Measurements from ENCODE around the gene EFCAB11. TPM values are rescaled to one million over a fixed set of nuclear protein-coding genes. Genes with fewer than 3 reads are reported as not detected.

The EFCAB11 gene
- total RNA-seq, 5 donors from 2014 or later (not counting 1 experiment from before 2014, with no cell fraction given), result 1.1 to 2.4 (median 1.5) TPM

GRCh38 chr14:89959853-89960445 is 5.4 kb upstream of the EFCAB11 start:
- H3K4me1 ChIP-seq (ENCODE audit: control insufficient read depth in 1 of 2, extremely low read depth in 1 of 2, insufficient read depth in 2 of 2, low read length in 2 of 2), result peaks cover 24 to 31% of the 10 kb centered on the region in 2 experiments
- Mint-ChIP-seq H3K27ac (peak overlapping the region; percentile 81 to 83), H3K36me3 (peaks cover 48% of the 10 kb centered on the region), H3K4me1 (peaks cover 67 to 73% (median 70%) of the 10 kb centered on the region in 3 donors), H3K9me3 (no peaks in the 10 kb centered on the region), H3K27me3 (no peaks in the 10 kb centered on the region), H3K4me3 (peak overlapping the region in 2 of 3 donors; percentile 28 to 63)
- peak in 1 of 4 experiments; percentile 19 for ATAC-seq (replicated peaks in 1 of 4)
- peaks cover 5 to 29% of the 10 kb centered on the region in 2 donors for H3K36me3 ChIP-seq (ENCODE audit: control insufficient read depth in 2 of 2, extremely low read depth in 1 of 2, insufficient read depth in 1 of 2, low read length in 1 of 2)
- POLR2A ChIA-PET, result interaction anchor here in 1 of 2 donors (1.0 kb wide), 1 partner anchor 21 kb away, joined by 3 read pairs; no protein-coding TSS in a partner anchor
- no CpG with 5 or more reads among the region's 3 CpGs for WGBS (ENCODE audit: insufficient coverage)
- no peaks in the 10 kb centered on the region for H3K27me3 ChIP-seq (replicated peaks in 1 of 2; ENCODE audit: control insufficient read depth in 2 of 2, extremely low read depth in 1 of 2, insufficient read depth in 2 of 2, low read length in 1 of 2)
- H3K9me3 ChIP-seq, result no peaks in the 10 kb centered on the region
- CTCF ChIA-PET, result interaction anchor here in 1 of 2 donors (0.6 to 1.6 kb wide), 2 partner anchors 12 to 324 kb away, joined by 3 to 8 read pairs; no protein-coding TSS in a partner anchor
- DNase-seq, result peak in 1 of 35 experiments; percentile 48
- H3K4me3 ChIP-seq (ENCODE audit: control insufficient read depth in 1 of 2, extremely low read depth in 1 of 2, low read length in 1 of 2), result no peak overlapping the region
- H3K27ac ChIP-seq (ENCODE audit: low read length), result peak overlapping the region; percentile 40

GRCh38 chr14:89958966-89959365 is 4.4 kb upstream of the EFCAB11 start:
- ChIA-PET POLR2A (interaction anchor here in 1 of 2 donors (0.6 kb wide), 1 partner anchor 63 kb away, joined by 3 read pairs; no protein-coding TSS in a partner anchor), CTCF (interaction anchor here in 1 of 2 donors (1.6 kb wide), 1 partner anchor 13 kb away, joined by 8 read pairs; no protein-coding TSS in a partner anchor)
- peaks cover 5 to 22% of the 10 kb centered on the region in 2 donors for H3K36me3 ChIP-seq (ENCODE audit: control insufficient read depth in 2 of 2, extremely low read depth in 1 of 2, insufficient read depth in 1 of 2, low read length in 1 of 2)
- no CpG with 5 or more reads among the region's 1 CpG for WGBS (ENCODE audit: insufficient coverage)
- H3K4me3 ChIP-seq (ENCODE audit: control insufficient read depth in 1 of 2, extremely low read depth in 1 of 2, low read length in 1 of 2), result no peak overlapping the region
- no peaks in the 10 kb centered on the region for H3K27me3 ChIP-seq (replicated peaks in 1 of 2; ENCODE audit: control insufficient read depth in 2 of 2, extremely low read depth in 1 of 2, insufficient read depth in 2 of 2, low read length in 1 of 2)
- no peak overlapping the region for H3K27ac ChIP-seq (ENCODE audit: low read length)
- H3K9me3 ChIP-seq, result no peaks in the 10 kb centered on the region
- H3K4me1 Mint-ChIP-seq, result peaks cover 73 to 77% (median 74%) of the 10 kb centered on the region in 3 donors
- no peaks in the 10 kb centered on the region for H3K9me3 Mint-ChIP-seq
- H3K27ac Mint-ChIP-seq, result peak overlapping the region in 1 of 2 donors; percentile 55
- ATAC-seq (replicated peaks in 1 of 4) (no peak), DNase-seq (no peak)
- H3K4me1 ChIP-seq (ENCODE audit: control insufficient read depth in 1 of 2, extremely low read depth in 1 of 2, insufficient read depth in 2 of 2, low read length in 2 of 2), result peaks cover 31 to 36% of the 10 kb centered on the region in 2 experiments
- H3K27me3 Mint-ChIP-seq, result no peaks in the 10 kb centered on the region
- H3K4me3 Mint-ChIP-seq, result peak overlapping the region in 1 of 3 donors; percentile 2
- H3K36me3 Mint-ChIP-seq, result peaks cover 41% of the 10 kb centered on the region

- H3K27ac Mint-ChIP-seq, result no peak overlapping the region
These were observed 3.3 kb upstream of the EFCAB11 start for GRCh38 chr14:89957791-89958190.

GRCh38 chr14:89957376-89957775 is 2.8 kb upstream of the EFCAB11 start:
- Mint-ChIP-seq H3K4me3 (peak overlapping the region; percentile 85 to 94 (median 92)), H3K4me1 (peaks cover 66 to 70% (median 70%) of the 10 kb centered on the region in 3 donors), H3K27me3 (no peaks in the 10 kb centered on the region), H3K36me3 (peaks cover 25% of the 10 kb centered on the region), H3K9me3 (no peaks in the 10 kb centered on the region), H3K27ac (peak overlapping the region; percentile 96 to 97)
- no peak for ATAC-seq (replicated peaks in 1 of 4)
- Histone ChIP-seq H3K27ac (ENCODE audit: low read length) (peak overlapping the region; percentile 99), H3K4me3 (ENCODE audit: control insufficient read depth in 1 of 2, extremely low read depth in 1 of 2, low read length in 1 of 2) (no peak overlapping the region), H3K9me3 (no peaks in the 10 kb centered on the region), H3K36me3 (ENCODE audit: control insufficient read depth in 2 of 2, extremely low read depth in 1 of 2, insufficient read depth in 1 of 2, low read length in 1 of 2) (peaks cover 3 to 8% of the 10 kb centered on the region in 2 donors), H3K27me3 (replicated peaks in 1 of 2; ENCODE audit: control insufficient read depth in 2 of 2, extremely low read depth in 1 of 2, insufficient read depth in 2 of 2, low read length in 1 of 2) (no peaks in the 10 kb centered on the region), H3K4me1 (ENCODE audit: control insufficient read depth in 1 of 2, extremely low read depth in 1 of 2, insufficient read depth in 2 of 2, low read length in 2 of 2) (peaks cover 32 to 36% of the 10 kb centered on the region in 2 experiments)
- no CpG with 5 or more reads among the region's 1 CpG for WGBS (ENCODE audit: insufficient coverage)
- CTCF ChIA-PET, result interaction anchor here in 1 of 2 donors (0.7 to 2.7 kb wide), 2 partner anchors 16 to 237 kb away, joined by 3 to 9 read pairs; no protein-coding TSS in a partner anchor
- POLR2A ChIA-PET, result interaction anchor here (0.6 to 0.7 kb wide), 2 partner anchors 157 to 325 kb away, joined by 3 to 4 read pairs; no protein-coding TSS in a partner anchor
- DNase-seq, result no peak

More at GRCh38 chr14:89957791-89958190, 3.3 kb upstream of the EFCAB11 start:
- peaks cover 29% of the 10 kb centered on the region for H3K36me3 Mint-ChIP-seq
- WGBS (ENCODE audit: insufficient coverage), result 96% methylated on average over 5 of the region's 8 CpGs
- H3K27me3 Mint-ChIP-seq, result no peaks in the 10 kb centered on the region
- POLR2A ChIA-PET, result interaction anchor here (0.6 to 0.7 kb wide), 2 partner anchors 157 to 325 kb away, joined by 3 to 4 read pairs; no protein-coding TSS in a partner anchor
- H3K27me3 ChIP-seq (replicated peaks in 1 of 2; ENCODE audit: control insufficient read depth in 2 of 2, extremely low read depth in 1 of 2, insufficient read depth in 2 of 2, low read length in 1 of 2), result no peaks in the 10 kb centered on the region
- ATAC-seq (replicated peaks in 1 of 4), result no peak
- H3K4me1 Mint-ChIP-seq, result peaks cover 66 to 74% (median 70%) of the 10 kb centered on the region in 3 donors
- H3K36me3 ChIP-seq (ENCODE audit: control insufficient read depth in 2 of 2, extremely low read depth in 1 of 2, insufficient read depth in 1 of 2, low read length in 1 of 2), result peaks cover 5 to 10% of the 10 kb centered on the region in 2 donors
- no peak overlapping the region for H3K27ac ChIP-seq (ENCODE audit: low read length)
- no peak for DNase-seq
- H3K9me3 ChIP-seq, result no peaks in the 10 kb centered on the region
- no peak overlapping the region for H3K4me3 ChIP-seq (ENCODE audit: control insufficient read depth in 1 of 2, extremely low read depth in 1 of 2, low read length in 1 of 2)
- peak overlapping the region; percentile 85 to 94 (median 92) for H3K4me3 Mint-ChIP-seq
- CTCF ChIA-PET, result interaction anchor here in 1 of 2 donors (0.7 to 2.7 kb wide), 2 partner anchors 15 to 237 kb away, joined by 3 to 9 read pairs; no protein-coding TSS in a partner anchor
- H3K4me1 ChIP-seq (ENCODE audit: control insufficient read depth in 1 of 2, extremely low read depth in 1 of 2, insufficient read depth in 2 of 2, low read length in 2 of 2), result peaks cover 32 to 36% of the 10 kb centered on the region in 2 experiments
- no peaks in the 10 kb centered on the region for H3K9me3 Mint-ChIP-seq

- H3K4me1 Mint-ChIP-seq, result peaks cover 62 to 68% (median 67%) of the 10 kb centered on the region in 3 donors
- DNase-seq (no peak), ATAC-seq (replicated peaks in 1 of 4) (no peak)
- Histone ChIP-seq H3K36me3 (ENCODE audit: control insufficient read depth in 2 of 2, extremely low read depth in 1 of 2, insufficient read depth in 1 of 2, low read length in 1 of 2) (peaks cover 3 to 8% of the 10 kb centered on the region in 2 donors), H3K9me3 (no peaks in the 10 kb centered on the region), H3K4me3 (ENCODE audit: control insufficient read depth in 1 of 2, extremely low read depth in 1 of 2, low read length in 1 of 2) (peak overlapping the region; percentile 78 to 85), H3K4me1 (ENCODE audit: control insufficient read depth in 1 of 2, extremely low read depth in 1 of 2, insufficient read depth in 2 of 2, low read length in 2 of 2) (peaks cover 32 to 36% of the 10 kb centered on the region in 2 experiments), H3K27ac (ENCODE audit: low read length) (peak overlapping the region; percentile 99), H3K27me3 (replicated peaks in 1 of 2; ENCODE audit: control insufficient read depth in 2 of 2, extremely low read depth in 1 of 2, insufficient read depth in 2 of 2, low read length in 1 of 2) (no peaks in the 10 kb centered on the region)
- 64% methylated on average over 9 of the region's 15 CpGs for WGBS (ENCODE audit: insufficient coverage)
- H3K9me3 Mint-ChIP-seq, result no peaks in the 10 kb centered on the region
- CTCF ChIA-PET, result interaction anchor here in 1 of 2 donors (0.6 to 2.7 kb wide), 3 partner anchors 16 to 1271 kb away, joined by 3 to 9 read pairs (median 4); no protein-coding TSS in a partner anchor
- H3K4me3 Mint-ChIP-seq, result peak overlapping the region; percentile 85 to 94 (median 92)
- H3K27ac Mint-ChIP-seq, result peak overlapping the region; percentile 96 to 97
- H3K36me3 Mint-ChIP-seq, result peaks cover 24% of the 10 kb centered on the region
- POLR2A ChIA-PET, result interaction anchor here (0.6 to 1.2 kb wide), 8 partner anchors 16 to 1441 kb away, joined by 3 to 6 read pairs (median 4); no protein-coding TSS in a partner anchor
- H3K27me3 Mint-ChIP-seq, result no peaks in the 10 kb centered on the region
These were observed 2.1 kb upstream of the EFCAB11 start for GRCh38 chr14:89956661-89957009.

Measured in T-cell (primary cell).